ENCODE data around the gene COBL.

The COBL gene

DNA sequence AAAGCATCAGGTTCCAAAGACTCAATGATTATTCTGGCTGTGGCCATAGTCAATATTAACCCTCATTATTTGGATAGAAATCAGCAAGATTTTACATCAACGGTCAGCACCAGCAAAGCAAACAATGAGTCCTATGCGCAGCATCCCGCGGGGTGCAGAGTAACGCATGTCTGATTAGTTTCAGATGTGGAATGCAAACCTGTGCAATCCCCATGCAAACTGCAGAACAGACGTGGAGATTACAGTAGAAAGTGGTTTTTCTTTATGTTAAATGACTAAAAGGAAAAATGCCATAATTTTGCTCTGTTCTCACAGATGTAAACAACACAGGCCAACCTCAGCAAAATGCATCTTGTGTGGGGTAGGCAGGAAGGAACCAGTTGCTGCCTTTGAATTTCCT, 275.8 kb downstream of the COBL start:
- no peak overlapping the region for H3K27ac Mint-ChIP-seq
- H3K9me3 Mint-ChIP-seq, result no peaks in the 10 kb centered on the region
- H3K36me3 Mint-ChIP-seq, result no peaks in the 10 kb centered on the region
- H3K4me1 Mint-ChIP-seq, result no peaks in the 10 kb centered on the region
- H3K4me3 Mint-ChIP-seq, result no peak overlapping the region
- H3K27me3 Mint-ChIP-seq, result no peaks in the 10 kb centered on the region

DNA sequence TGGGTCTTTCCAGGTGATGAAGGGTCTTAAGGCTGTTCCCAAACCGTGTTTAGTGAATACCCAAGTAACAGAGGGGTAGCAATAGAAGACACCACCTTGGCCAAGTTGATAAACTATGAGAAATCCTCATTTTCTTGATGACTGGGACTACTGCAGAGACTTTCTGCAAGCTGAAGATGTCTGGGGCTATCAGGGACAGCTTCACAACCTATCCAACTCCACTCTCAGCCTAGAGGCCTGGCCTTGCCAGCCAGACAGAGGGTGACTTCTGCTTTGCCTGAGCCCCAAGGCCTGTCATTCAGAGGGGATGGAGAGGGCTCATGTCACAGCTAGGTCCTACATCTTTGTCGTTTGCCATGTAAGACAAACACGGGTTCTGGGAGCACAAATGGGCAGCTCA, 278.0 kb downstream of the COBL start:
- no peak overlapping the region for H3K27ac Mint-ChIP-seq

DNA sequence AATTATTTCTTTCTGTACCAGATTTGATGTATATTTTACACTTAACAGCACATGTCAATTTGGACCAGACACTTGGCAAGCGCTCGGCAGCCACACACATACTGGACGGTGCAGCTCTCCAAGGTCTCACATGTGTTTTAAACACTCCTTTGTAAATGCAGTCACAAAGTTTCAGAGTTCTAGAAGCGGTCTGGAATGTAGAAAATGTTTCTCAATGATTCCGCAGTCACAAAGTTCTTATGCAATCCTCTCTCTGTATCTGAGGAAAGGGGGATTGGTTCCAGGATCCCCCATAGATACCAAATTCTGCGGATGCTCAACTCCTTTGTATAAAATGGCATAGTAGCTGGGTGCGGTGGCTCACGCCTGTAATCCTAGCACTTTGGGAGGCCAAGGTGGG, 280.9 kb downstream of the COBL start:
- Mint-ChIP-seq H3K4me3 (no peak overlapping the region), H3K36me3 (no peaks in the 10 kb centered on the region), H3K27ac (no peak overlapping the region)

More for the DNA sequence above, 278.0 kb downstream of the COBL start:
- Mint-ChIP-seq H3K27me3 (no peaks in the 10 kb centered on the region), H3K9me3 (no peaks in the 10 kb centered on the region), H3K36me3 (no peaks in the 10 kb centered on the region), H3K4me1 (no peaks in the 10 kb centered on the region), H3K4me3 (no peak overlapping the region)

DNA sequence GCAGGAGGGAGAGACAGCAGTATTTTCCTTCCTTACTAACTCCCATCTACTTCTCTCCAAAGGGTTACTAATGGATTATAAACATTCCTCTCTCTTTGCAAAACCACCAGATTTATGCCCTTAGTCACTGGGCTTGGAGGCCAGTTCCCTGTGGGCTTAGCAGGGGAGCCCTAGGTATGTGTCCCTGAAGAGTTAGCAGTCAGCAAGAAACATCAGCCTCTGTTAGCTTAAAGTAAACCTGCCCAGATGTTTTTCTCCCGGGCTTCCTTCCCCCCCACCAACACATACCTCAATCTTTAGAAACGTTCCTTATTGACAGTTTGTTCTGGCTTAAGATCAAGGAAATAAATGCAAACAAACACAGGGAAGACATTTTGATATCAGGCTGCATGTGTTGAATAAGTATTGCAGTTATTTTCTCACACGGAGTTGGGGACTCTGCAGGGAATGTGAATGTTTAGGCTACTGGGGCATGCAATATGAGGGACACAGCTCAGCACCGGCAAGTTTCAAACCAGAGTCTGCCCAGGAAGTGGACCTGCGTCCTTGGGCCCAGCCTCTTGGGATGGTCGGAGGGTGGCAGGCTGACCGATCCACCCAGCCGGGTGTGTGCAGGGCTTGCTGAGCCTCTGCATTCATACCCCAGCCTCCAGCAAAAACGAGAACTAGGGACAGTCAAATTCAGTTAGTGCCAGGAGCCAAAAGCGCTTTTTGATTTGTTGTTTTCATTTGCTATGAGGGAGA, 281.9 kb downstream of the COBL start:
- Mint-ChIP-seq H3K36me3 (no peaks in the 10 kb centered on the region), H3K4me3 (no peak overlapping the region), H3K27ac (no peak overlapping the region), H3K9me3 (no peaks in the 10 kb centered on the region), H3K4me1 (no peaks in the 10 kb centered on the region), H3K27me3 (no peaks in the 10 kb centered on the region)

More for the DNA sequence above, 280.9 kb downstream of the COBL start:
- H3K27me3 Mint-ChIP-seq, result no peaks in the 10 kb centered on the region
- no peaks in the 10 kb centered on the region for H3K9me3 Mint-ChIP-seq
- no peaks in the 10 kb centered on the region for H3K4me1 Mint-ChIP-seq

DNA sequence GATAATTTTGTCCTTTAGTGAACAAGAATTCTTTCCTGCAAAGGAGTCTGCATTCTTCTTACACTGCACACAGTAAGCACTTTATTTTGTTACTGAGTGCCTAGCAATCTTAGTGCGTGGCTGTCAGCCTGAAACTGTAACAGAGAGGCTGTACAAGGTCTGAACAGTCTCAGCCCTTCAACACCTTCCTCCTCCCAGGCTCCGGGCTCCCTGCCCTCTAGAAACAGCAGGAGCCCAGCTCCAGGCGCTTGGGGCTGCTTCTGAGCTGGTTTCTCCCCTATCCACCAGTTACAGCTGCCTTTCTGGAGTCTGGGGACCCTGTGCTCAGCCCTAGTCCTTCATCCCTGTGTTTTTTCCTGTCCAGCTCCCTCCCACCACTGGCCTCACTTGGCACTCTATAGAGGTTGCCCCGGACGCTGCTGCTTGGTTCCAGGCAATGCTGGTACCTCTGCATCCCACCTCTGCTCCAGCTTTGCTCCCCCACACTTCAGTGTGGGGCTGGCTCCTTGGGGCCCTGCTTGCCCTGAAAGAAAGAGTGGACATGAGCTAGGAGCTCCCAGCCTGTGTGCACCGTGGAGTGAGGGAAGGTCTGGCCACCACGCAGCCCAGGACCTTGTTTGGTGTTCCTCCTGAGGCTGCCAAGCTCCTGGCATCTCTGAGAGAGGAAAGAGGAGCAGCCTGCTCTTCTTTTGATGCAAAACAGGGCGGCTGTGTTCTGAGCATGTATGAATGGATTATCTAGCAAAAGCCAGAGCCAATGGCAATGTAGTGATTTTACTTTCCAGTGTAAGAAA, 282.7 kb downstream of the COBL start:
- no peaks in the 10 kb centered on the region for H3K36me3 Mint-ChIP-seq
- H3K9me3 Mint-ChIP-seq, result no peaks in the 10 kb centered on the region

DNA sequence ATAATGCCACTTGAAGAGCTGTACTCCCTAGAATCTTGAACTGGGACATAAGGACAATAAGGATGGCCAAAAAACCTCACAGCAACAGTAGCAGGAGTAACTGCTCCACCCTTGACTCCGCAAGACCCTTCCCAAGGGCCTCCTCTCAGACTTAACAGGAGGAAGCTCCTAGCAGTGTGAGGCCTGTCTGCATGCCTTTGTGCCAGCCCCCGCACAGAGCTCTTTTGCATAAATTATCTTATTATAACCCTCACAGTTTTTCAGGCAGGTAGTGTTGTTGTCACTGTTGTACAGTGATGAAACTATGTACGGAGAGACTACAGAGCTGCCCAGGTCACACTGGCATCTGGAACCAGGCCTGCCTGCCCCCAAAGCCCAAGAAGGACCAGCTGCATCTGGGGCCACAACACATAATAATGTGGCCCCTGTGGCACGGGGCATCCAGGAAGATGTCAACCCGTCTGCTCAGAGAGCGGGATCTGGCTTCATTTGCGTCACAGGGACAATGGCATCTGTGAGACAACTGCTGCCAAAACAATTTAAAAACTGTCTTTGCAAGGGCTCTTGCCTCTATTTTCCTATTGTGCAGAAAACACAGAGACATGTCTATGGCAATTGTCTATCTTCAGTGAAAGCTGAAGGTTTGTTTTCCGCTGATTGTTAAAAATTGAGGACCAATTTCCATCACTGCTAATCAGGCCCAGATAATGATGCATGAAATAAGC, 284.7 kb downstream of the COBL start:
- Mint-ChIP-seq H3K4me3 (no peak overlapping the region), H3K9me3 (no peaks in the 10 kb centered on the region), H3K4me1 (no peaks in the 10 kb centered on the region), H3K27me3 (no peaks in the 10 kb centered on the region), H3K27ac (no peak overlapping the region), H3K36me3 (no peaks in the 10 kb centered on the region)

More for the DNA sequence above, 282.7 kb downstream of the COBL start:
- Mint-ChIP-seq H3K27me3 (no peaks in the 10 kb centered on the region), H3K27ac (no peak overlapping the region), H3K4me3 (no peak overlapping the region), H3K4me1 (no peaks in the 10 kb centered on the region)

DNA sequence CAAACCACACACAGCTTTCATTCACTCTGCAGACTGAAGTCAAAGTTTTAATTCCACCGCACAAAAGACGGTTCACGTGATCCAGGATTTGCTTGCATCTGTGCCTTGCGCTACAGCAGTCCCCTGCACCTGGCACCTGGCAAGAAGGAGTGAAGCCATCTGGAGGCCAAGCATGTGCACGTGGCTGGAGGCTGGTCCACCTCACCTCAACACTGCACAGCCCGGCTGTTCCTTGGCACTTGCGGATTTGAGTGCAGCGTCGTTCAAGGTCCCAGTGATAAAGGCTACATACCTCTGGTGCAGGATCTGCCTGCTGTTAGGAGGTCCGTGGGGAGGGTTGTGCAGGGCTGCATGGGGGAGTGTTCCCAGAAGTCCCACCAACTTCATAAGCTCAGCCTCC, 285.4 kb downstream of the COBL start:
- Mint-ChIP-seq H3K4me1 (no peaks in the 10 kb centered on the region), H3K4me3 (no peak overlapping the region), H3K36me3 (no peaks in the 10 kb centered on the region), H3K27me3 (no peaks in the 10 kb centered on the region), H3K27ac (no peak overlapping the region), H3K9me3 (no peaks in the 10 kb centered on the region)

DNA sequence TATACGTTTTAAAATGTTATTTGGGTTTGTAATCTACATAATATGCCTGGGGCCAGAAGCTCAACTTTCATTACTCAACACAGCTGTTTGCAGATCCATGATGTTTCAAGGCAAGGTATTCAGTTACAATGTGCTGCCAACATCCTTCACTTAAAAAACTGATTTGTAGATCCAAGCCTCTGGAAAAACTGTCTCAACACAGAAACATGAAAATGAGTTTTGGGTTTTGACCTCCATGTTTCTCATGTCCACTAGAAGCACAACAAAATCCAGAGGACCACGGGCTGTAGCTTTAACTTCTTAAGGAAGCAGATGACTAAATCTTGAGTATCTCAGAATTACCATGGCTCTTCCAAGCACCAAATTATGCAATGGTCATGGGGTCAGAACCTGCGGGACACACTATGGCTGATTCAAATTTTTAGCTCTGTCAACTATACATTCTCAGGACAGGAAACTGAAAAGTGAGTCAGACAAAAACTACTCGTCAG, 286.9 kb downstream of the COBL start:
- no peak overlapping the region for H3K4me3 Mint-ChIP-seq
- H3K9me3 Mint-ChIP-seq, result no peaks in the 10 kb centered on the region
- no peaks in the 10 kb centered on the region for H3K27me3 Mint-ChIP-seq
- H3K36me3 Mint-ChIP-seq, result no peaks in the 10 kb centered on the region
- no peaks in the 10 kb centered on the region for H3K4me1 Mint-ChIP-seq
- H3K27ac Mint-ChIP-seq, result no peak overlapping the region

DNA sequence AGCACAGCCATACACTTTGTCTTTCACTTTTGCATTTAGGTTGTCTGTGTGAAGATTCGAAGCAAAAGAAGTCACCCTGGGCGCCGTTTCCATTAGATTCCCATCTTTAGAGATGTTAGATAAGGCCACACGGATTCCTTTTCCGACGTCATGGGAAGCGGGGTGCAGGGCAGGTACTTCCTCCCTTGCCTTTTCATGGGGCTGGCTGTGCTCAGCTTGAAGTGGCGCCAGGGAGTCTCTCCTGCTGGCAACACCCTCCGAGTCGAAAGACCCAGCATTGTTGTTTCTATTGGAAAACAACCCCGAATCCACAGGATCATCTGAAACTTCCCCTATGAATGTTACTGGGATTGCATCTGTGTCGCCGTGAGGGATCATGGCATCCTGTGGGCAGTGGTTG, 287.5 kb downstream of the COBL start:
- Mint-ChIP-seq H3K4me1 (no peaks in the 10 kb centered on the region), H3K27ac (no peak overlapping the region), H3K4me3 (no peak overlapping the region), H3K27me3 (no peaks in the 10 kb centered on the region), H3K36me3 (no peaks in the 10 kb centered on the region), H3K9me3 (no peaks in the 10 kb centered on the region)

DNA sequence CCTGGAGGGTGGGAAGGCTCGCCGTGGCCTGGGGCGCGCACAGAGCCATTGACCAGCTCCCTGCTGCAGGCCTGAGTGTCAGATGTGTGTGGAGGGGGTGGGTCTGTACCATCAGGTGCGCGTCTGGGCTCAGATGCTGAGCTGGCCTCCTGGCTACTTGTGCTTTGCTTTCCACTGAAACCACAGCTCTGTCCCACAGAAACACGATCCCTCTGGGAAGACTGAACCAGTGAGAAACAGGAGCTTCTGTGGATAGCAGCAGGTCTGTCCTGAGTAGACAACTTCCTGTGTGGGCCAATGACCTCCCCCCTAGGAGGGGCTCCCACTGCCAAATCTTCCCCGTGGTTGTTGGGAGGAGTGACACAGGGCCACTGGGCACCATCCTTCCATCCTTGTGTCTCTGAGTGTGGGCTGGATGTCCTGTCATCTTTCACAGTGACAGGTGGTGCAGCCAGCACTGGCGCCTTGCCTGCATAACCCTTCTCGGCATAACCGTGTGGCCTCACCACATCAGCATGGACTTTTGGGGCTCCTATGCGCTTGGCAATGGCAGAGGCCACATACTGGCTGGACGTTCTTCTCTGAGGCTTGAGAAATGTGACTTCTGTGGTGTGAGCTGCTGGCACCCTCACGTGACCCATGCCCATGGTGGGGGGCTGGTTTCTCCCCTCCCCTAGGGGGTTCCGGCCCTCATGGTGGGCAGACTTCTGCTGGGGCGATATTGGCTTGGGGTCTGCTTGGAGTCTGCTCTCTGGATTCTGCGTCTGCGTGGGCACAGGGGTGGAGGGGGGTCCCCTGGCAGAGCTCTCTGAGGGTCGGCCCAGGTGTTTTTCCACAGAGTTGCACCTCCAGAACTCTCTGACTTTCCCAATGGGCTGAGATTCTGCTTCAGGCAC, 288.4 kb downstream of the COBL start:
- H3K36me3 Mint-ChIP-seq, result no peaks in the 10 kb centered on the region
- H3K27me3 Mint-ChIP-seq, result no peaks in the 10 kb centered on the region
- H3K4me3 Mint-ChIP-seq, result no peak overlapping the region
- H3K9me3 Mint-ChIP-seq, result no peaks in the 10 kb centered on the region
- no peaks in the 10 kb centered on the region for H3K4me1 Mint-ChIP-seq
- no peak overlapping the region for H3K27ac Mint-ChIP-seq

DNA sequence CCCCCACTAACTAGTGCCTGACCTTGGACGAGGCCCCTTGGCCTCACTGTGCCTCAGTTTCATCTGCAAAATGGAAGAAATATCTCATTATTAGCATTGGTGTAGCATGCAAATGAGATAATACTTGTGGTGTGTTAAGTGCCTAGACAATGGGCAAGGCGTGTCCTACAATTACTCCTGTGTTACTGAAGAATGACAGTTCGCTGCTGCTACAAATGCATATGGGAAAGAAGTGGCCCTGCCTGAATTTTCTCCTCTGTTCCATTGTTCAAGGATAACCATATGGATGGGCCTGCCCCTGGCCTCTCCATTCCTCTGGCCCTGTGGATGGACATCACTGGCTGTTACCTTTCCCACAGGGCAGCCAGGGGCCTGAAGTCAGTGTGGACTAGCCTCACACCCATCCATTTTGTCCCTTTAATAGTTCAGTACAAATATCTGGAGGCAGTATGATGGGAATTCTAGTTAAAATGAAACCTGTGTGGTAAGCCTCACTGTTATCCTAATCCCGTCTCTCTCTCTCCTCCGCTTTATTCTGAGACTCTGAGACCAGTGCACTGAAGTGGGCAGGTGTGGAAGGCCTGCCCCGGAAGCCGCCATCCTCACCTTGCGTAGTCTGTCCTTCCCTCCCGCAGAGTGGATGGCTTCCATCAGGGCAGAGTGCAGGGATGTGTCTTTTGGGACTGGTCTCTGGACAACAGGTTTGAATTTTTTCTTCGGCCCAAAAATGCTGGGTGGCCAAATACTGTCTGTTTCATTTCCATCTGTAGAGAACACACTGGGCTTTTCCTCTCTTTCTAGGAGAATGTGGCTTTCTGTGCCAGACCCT, 289.3 kb downstream of the COBL start:
- no peaks in the 10 kb centered on the region for H3K9me3 Mint-ChIP-seq
- H3K4me1 Mint-ChIP-seq, result no peaks in the 10 kb centered on the region
- H3K4me3 Mint-ChIP-seq, result no peak overlapping the region
- H3K27ac Mint-ChIP-seq, result no peak overlapping the region
- H3K36me3 Mint-ChIP-seq, result no peaks in the 10 kb centered on the region
- H3K27me3 Mint-ChIP-seq, result no peaks in the 10 kb centered on the region

DNA sequence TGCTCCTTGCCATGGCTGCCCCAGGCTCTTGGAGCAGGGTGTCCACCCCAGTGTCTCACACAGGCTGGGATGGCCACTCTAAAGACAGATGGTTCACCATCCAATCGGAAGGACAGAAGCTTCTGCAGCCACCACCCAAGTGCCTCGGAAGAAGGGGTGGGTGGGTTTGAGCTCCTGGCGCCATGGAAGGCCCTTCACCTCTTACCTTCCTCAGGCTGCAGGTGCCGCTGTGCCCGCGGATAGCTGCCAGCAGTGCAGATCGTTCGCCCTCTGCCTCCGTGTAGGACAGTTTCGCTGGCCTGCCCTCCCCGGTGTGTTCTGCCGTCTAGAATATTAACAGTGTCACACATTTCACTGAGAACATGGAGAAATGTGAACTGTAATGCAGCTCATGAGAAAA, 290.3 kb downstream of the COBL start:
- Mint-ChIP-seq H3K4me1 (no peaks in the 10 kb centered on the region), H3K27me3 (no peaks in the 10 kb centered on the region), H3K9me3 (no peaks in the 10 kb centered on the region), H3K27ac (no peak overlapping the region), H3K4me3 (no peak overlapping the region), H3K36me3 (no peaks in the 10 kb centered on the region)

DNA sequence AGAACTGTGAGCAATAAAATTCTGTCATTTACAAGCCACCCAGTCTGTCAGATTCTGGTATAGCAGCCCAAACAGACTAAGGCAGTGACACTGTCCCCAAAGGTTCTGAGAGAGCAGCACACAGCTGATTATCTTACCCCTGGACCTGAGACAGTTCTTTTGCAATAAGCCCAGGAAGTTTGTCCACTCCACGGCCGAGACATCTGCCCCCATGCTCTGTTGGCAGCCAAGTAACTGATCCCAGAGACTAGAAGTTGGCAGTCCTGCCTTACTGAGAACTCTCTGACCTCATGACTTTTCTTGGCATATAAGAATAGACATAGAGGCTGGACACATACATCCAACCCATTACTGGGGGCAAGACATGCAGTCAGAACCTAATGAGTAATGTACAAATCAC, 290.9 kb downstream of the COBL start:
- H3K27ac Mint-ChIP-seq, result no peak overlapping the region
- H3K27me3 Mint-ChIP-seq, result no peaks in the 10 kb centered on the region
- H3K36me3 Mint-ChIP-seq, result no peaks in the 10 kb centered on the region
- no peaks in the 10 kb centered on the region for H3K9me3 Mint-ChIP-seq
- H3K4me1 Mint-ChIP-seq, result no peaks in the 10 kb centered on the region
- H3K4me3 Mint-ChIP-seq, result no peak overlapping the region

DNA sequence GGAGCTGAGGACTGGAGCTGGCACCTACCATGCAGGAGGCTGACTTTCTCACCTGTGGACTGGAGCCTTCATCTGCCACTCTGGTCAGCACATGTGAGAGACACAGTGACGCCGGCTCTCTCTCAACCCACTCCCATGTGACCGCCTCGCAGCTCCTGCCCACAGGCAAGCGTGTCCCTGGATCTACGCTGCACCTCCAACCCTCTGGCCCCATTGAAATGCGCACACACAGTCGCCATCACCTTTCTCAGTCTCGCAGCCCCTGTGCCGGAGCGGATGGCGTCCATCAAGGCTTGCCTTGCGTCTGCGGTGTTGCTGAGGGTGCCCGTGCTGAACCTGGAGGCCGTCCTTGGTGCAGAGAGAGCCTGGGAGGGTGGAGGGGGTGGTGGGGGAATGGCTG, 291.7 kb downstream of the COBL start:
- H3K27ac Mint-ChIP-seq, result no peak overlapping the region
- H3K36me3 Mint-ChIP-seq, result no peaks in the 10 kb centered on the region
- H3K4me1 Mint-ChIP-seq, result no peaks in the 10 kb centered on the region
- H3K27me3 Mint-ChIP-seq, result no peaks in the 10 kb centered on the region
- H3K4me3 Mint-ChIP-seq, result no peak overlapping the region
- no peaks in the 10 kb centered on the region for H3K9me3 Mint-ChIP-seq

Data from activated naive CD4-positive, alpha-beta T cell treated with anti-CD3 and anti-CD28 coated beads, Interleukin-2, amount 50 U/mL, for 24 hours (primary cell).